ENCODE results near the gene FOXO6. TPM values are rescaled to one million over a fixed set of nuclear protein-coding genes. Genes with fewer than 3 reads are reported as not detected.

FOXO6 gene
- total and polyA plus RNA-seq, 2 experiments from 2014 or later = 0.68 to 4.2 TPM

- peaks cover 7% of the 10 kb centered on the region; the same call in 2 of the 3 replicates for H3K4me1 Mint-ChIP-seq
- Histone ChIP-seq H3K27me3 (ENCODE audit: insufficient read depth) (no peaks in the 10 kb centered on the region), H3K36me3 (ENCODE audit: insufficient read depth) (no peaks in the 10 kb centered on the region), H3K79me2 (replicated peaks; ENCODE audit: insufficient read depth) (no peaks in the 10 kb centered on the region), H3K4me1 (ENCODE audit: insufficient read depth) (no peaks in the 10 kb centered on the region), H3K4me3 (no peak overlapping the region), H4K20me1 (replicated peaks; ENCODE audit: insufficient read depth) (no peaks in the 10 kb centered on the region), H3K4me2 (no peak overlapping the region), H3K27ac (ENCODE audit: low read depth) (no peak overlapping the region), H2AFZ (no peak overlapping the region), H3K9me2 (ENCODE audit: insufficient read depth) (no peaks in the 10 kb centered on the region), H3F3A (replicated peaks; ENCODE audit: low read depth) (no peaks in the 10 kb centered on the region)
- H3K4me3 Mint-ChIP-seq = no peak overlapping the region
- H3K9me3 Mint-ChIP-seq = no peaks in the 10 kb centered on the region
- ATAC-seq = no peak
- no peak for DNase-seq (ENCODE audit: low spot score)
- H3K27me3 Mint-ChIP-seq (ENCODE audit: insufficient read depth, low read depth, poor library complexity) = peaks cover 6% of the 10 kb centered on the region
- H3K36me3 Mint-ChIP-seq (ENCODE audit: low read depth) = no peaks in the 10 kb centered on the region
- no peak for TF ChIP-seq ETS1 (IDR thresholded peaks at IDR 0.05)
- TF ChIP-seq JUNB (IDR thresholded peaks at IDR 0.05; ENCODE audit: unreplicated experiment) = no peak
- no peak for TF ChIP-seq ZNF331 (CRISPR knock-in tag; IDR thresholded peaks at IDR 0.05; ENCODE audit: low read depth)
- TF ChIP-seq CTCF (conservative IDR thresholded peaks at IDR 0.05; ENCODE audit: low read depth in 2 of 2) = no peak
- TF ChIP-seq REST (IDR thresholded peaks at IDR 0.05; ENCODE audit: unreplicated experiment) = no peak
- no peak for TF ChIP-seq POLR2AphosphoS5 (IDR thresholded peaks at IDR 0.05; ENCODE audit: low read depth)
- TF ChIP-seq ZNF114 (CRISPR knock-in tag; IDR thresholded peaks at IDR 0.05) = no peak
- no peak for TF ChIP-seq EZH2 (IDR thresholded peaks at IDR 0.05; ENCODE audit: low read depth, unreplicated experiment)
- no peak for TF ChIP-seq STAT1 (IDR thresholded peaks at IDR 0.05; ENCODE audit: unreplicated experiment)
- TF ChIP-seq CREB1 (CRISPR knock-in tag; IDR thresholded peaks at IDR 0.05; ENCODE audit: low read depth) = no peak
- no peak overlapping the region for H3K27ac Mint-ChIP-seq
These were observed 35.4 kb upstream of the FOXO6 start for GRCh38 chr1:41325801-41326200.
